Mucosa of stomach (tissue), 1 donor: ENCODE results near the gene AMMECR1.

Source experiments
- H3K27me3 ChIP-seq: one replicate; pipeline ENCODE4 v1.7.0; 2013; ENCODE audit warnings: mild to moderate bottlenecking, low read length; ENCODE audit not compliant: control insufficient read depth, insufficient read depth
- H3K36me3 ChIP-seq: one replicate; pipeline ENCODE4 v1.7.0; 2013; ENCODE audit warnings: low read length; ENCODE audit not compliant: control insufficient read depth, insufficient read depth
- H3K4me1 ChIP-seq: one replicate; pipeline ENCODE4 v1.7.0; 2013; ENCODE audit warnings: mild to moderate bottlenecking, low read length; ENCODE audit not compliant: control insufficient read depth, insufficient read depth
- H3K4me3 ChIP-seq: one replicate; pipeline ENCODE4 v1.7.0; 2013; ENCODE audit warnings: low read length
- H3K9ac ChIP-seq: one replicate; pipeline ENCODE4 v1.7.0; 2013; ENCODE audit warnings: mild to moderate bottlenecking, low read length, moderate library complexity
- H3K9me3 ChIP-seq: one replicate; pipeline ENCODE4 v1.7.0; 2013; ENCODE audit warnings: mild to moderate bottlenecking, low read length, moderate library complexity; ENCODE audit not compliant: control insufficient read depth
- donor health status: Pancreatic carcinoma.

Gene AMMECR1

GRCh38 chrX:110172215-110172614 lies 145.7 kb downstream of the AMMECR1 start:
- Histone ChIP-seq H3K36me3 (no peaks in the 10 kb centered on the region), H3K9me3 (no peaks in the 10 kb centered on the region), H3K4me3 (no peak overlapping the region), H3K27me3 (no peaks in the 10 kb centered on the region), H3K4me1 (peaks cover 12% of the 10 kb centered on the region), H3K9ac (no peak overlapping the region)

DNA sequence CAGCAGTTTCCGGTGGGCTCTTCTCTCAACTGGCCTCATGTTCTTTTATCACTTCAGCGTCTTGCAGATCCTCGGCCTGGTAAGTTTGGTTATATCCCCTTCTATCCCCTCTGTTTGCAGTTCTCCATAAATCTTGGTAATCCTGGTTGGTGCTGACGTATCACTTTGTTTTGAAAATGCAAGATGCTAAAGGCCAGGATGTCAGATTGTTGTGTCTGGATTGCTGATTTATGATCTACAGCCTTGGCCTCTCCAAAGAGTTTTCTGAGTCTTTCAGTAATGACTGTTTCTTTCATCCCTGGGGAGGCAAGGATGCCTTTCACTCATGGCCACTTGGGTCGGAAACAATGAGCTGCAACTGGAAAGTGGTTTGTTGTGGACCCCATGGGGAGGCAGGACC lies 146.4 kb downstream of the AMMECR1 start:
- H3K9me3 ChIP-seq: no peaks in the 10 kb centered on the region
- no peak overlapping the region for H3K9ac ChIP-seq
- peaks cover 12% of the 10 kb centered on the region for H3K4me1 ChIP-seq
- H3K4me3 ChIP-seq: no peak overlapping the region
- no peaks in the 10 kb centered on the region for H3K27me3 ChIP-seq
- no peaks in the 10 kb centered on the region for H3K36me3 ChIP-seq

GRCh38 chrX:110170029-110170428 lies 147.9 kb downstream of the AMMECR1 start:
- H3K9ac ChIP-seq: no peak overlapping the region
- H3K36me3 ChIP-seq: no peaks in the 10 kb centered on the region
- H3K4me3 ChIP-seq: no peak overlapping the region
- peaks cover 12% of the 10 kb centered on the region for H3K4me1 ChIP-seq
- H3K27me3 ChIP-seq: no peaks in the 10 kb centered on the region
- H3K9me3 ChIP-seq: no peaks in the 10 kb centered on the region

- H3K36me3 ChIP-seq: no peaks in the 10 kb centered on the region
- no peaks in the 10 kb centered on the region for H3K9me3 ChIP-seq
- H3K4me3 ChIP-seq: no peak overlapping the region
- H3K9ac ChIP-seq: no peak overlapping the region
- peaks cover 7% of the 10 kb centered on the region for H3K4me1 ChIP-seq
- H3K27me3 ChIP-seq: no peaks in the 10 kb centered on the region
Measured at GRCh38 chrX:110168585-110168984, 149.3 kb downstream of the AMMECR1 start.

DNA sequence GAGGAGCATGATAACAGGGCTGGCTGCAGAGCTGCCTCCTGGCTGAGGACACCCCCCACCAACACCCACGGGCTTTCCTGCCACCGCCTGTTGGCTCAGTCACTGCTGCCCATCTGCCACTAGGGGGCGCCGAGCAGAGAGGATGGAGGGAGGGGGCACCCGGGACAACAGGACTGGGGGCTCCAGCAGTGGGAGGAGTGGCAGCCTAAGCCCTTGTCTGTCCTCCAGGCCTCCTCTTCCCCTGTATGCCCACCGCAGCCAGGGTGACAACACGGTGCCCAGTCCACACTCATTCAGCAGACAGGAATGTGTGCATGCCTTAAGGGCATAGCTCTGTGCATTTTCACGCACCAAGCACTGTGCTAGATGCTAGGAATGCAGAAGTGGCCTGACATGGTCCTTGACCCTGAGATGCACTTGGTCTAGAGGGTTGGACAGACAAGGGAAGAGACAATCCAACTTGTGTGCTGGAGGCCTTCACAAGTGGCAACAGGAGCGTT lies 149.9 kb downstream of the AMMECR1 start:
- H3K4me1 ChIP-seq: peaks cover 1% of the 10 kb centered on the region
- no peak overlapping the region for H3K9ac ChIP-seq
- H3K9me3 ChIP-seq: no peaks in the 10 kb centered on the region
- H3K4me3 ChIP-seq: no peak overlapping the region
- H3K36me3 ChIP-seq: no peaks in the 10 kb centered on the region
- H3K27me3 ChIP-seq: no peaks in the 10 kb centered on the region

DNA sequence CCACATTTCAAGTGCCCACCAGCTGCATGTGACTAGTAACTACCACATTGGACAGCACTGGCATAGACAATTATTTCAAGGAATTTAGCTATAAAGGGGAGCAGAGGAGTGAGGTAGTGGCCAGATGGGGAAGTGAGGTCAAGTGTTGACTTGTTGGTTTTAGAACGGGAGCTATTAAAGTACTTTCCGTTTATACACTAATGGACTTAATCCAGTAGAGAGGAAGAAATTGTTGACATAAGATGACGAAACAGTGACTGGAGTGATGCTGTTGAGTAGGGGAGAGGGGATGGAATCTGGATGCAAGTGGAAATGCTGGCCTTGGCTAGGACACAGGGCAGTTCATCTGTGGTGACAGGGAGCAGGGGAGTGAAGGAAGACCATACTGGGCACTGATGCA lies 154.4 kb downstream of the AMMECR1 start:
- Histone ChIP-seq H3K9me3 (no peaks in the 10 kb centered on the region), H3K4me3 (no peak overlapping the region), H3K27me3 (no peaks in the 10 kb centered on the region), H3K9ac (no peak overlapping the region), H3K4me1 (peaks cover 3% of the 10 kb centered on the region), H3K36me3 (no peaks in the 10 kb centered on the region)

GRCh38 chrX:110162867-110163266 lies 155.0 kb downstream of the AMMECR1 start:
- H3K4me1 ChIP-seq: peaks cover 3% of the 10 kb centered on the region
- no peaks in the 10 kb centered on the region for H3K9me3 ChIP-seq
- no peak overlapping the region for H3K4me3 ChIP-seq
- no peak overlapping the region for H3K9ac ChIP-seq
- H3K36me3 ChIP-seq: no peaks in the 10 kb centered on the region
- H3K27me3 ChIP-seq: no peaks in the 10 kb centered on the region

GRCh38 chrX:110162131-110162530 lies 155.8 kb downstream of the AMMECR1 start:
- no peaks in the 10 kb centered on the region for H3K9me3 ChIP-seq
- H3K27me3 ChIP-seq: no peaks in the 10 kb centered on the region
- no peak overlapping the region for H3K9ac ChIP-seq
- H3K4me1 ChIP-seq: peaks cover 3% of the 10 kb centered on the region
- H3K4me3 ChIP-seq: no peak overlapping the region
- H3K36me3 ChIP-seq: no peaks in the 10 kb centered on the region

- Histone ChIP-seq H3K4me3 (no peak overlapping the region), H3K9ac (no peak overlapping the region), H3K27me3 (no peaks in the 10 kb centered on the region), H3K9me3 (no peaks in the 10 kb centered on the region), H3K36me3 (no peaks in the 10 kb centered on the region), H3K4me1 (peaks cover 3% of the 10 kb centered on the region)
Measured at GRCh38 chrX:110161361-110161686, 156.6 kb downstream of the AMMECR1 start.

- H3K4me1 ChIP-seq: peaks cover 3% of the 10 kb centered on the region
- H3K9me3 ChIP-seq: no peaks in the 10 kb centered on the region
- H3K27me3 ChIP-seq: no peaks in the 10 kb centered on the region
- no peaks in the 10 kb centered on the region for H3K36me3 ChIP-seq
- no peak overlapping the region for H3K4me3 ChIP-seq
- H3K9ac ChIP-seq: no peak overlapping the region
Measured at GRCh38 chrX:110159865-110160264, 158.0 kb downstream of the AMMECR1 start.

DNA sequence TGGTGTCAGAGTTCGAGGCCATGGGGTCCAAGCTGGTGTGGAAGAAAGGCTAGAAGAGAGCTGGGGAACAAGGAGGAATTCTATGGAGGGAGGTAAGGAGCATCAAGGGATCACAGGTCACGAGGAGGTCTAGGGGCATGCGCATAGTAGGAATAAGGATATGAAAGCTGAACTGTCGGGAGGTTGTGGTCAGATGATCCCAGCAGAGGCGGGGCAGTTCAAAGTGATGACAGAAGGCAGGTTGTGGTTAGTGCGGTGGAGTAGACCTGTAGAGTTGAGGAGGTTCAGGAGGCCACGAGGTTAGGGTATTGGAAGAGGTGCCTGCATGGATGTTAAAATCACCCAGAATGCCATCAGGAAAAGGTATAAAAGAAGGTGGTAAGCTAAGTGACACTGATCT lies 158.7 kb downstream of the AMMECR1 start:
- Histone ChIP-seq H3K27me3 (no peaks in the 10 kb centered on the region), H3K9ac (no peak overlapping the region), H3K36me3 (no peaks in the 10 kb centered on the region), H3K9me3 (no peaks in the 10 kb centered on the region), H3K4me1 (peaks cover 3% of the 10 kb centered on the region), H3K4me3 (no peak overlapping the region)

- Histone ChIP-seq H3K27me3 (no peaks in the 10 kb centered on the region), H3K9ac (no peak overlapping the region), H3K4me1 (peaks cover 3% of the 10 kb centered on the region), H3K36me3 (no peaks in the 10 kb centered on the region), H3K9me3 (no peaks in the 10 kb centered on the region), H3K4me3 (no peak overlapping the region)
Measured at GRCh38 chrX:110157444-110157843, 160.4 kb downstream of the AMMECR1 start.

GRCh38 chrX:110156167-110156754 lies 161.6 kb downstream of the AMMECR1 start:
- Histone ChIP-seq H3K9me3 (no peaks in the 10 kb centered on the region), H3K4me1 (peaks cover 3% of the 10 kb centered on the region), H3K4me3 (no peak overlapping the region), H3K27me3 (no peaks in the 10 kb centered on the region), H3K36me3 (no peaks in the 10 kb centered on the region), H3K9ac (no peak overlapping the region)
